Eye (tissue), 1 donor: ENCODE data around the gene NEURL1.
A peak's percentile ranks its signal among the peaks of the same experiment; 100 is the strongest.

ENCODE experiments used
- DNase-seq: peaks from one replicate; pipeline ENCODE4 v3.0.0-alpha.2; 2015

The NEURL1 gene

GRCh38 chr10:103493362-103493915 lies at the start of gene NEURL1:
NEURL1 (plus strand) TSS chr10:103493705; CDS start chr10:103494388, 683 bp downstream.
- DNase-seq: peak; percentile 85

- no peak for DNase-seq
Measured at GRCh38 chr10:103444478-103444877, 49.0 kb upstream of the NEURL1 start.

- no peak for DNase-seq
Measured at GRCh38 chr10:103445366-103445765, 48.1 kb upstream of the NEURL1 start.

- DNase-seq: no peak
Measured at GRCh38 chr10:103445767-103446567, 47.5 kb upstream of the NEURL1 start.

GRCh38 chr10:103447187-103447586 lies 46.3 kb upstream of the NEURL1 start:
- DNase-seq: no peak

- DNase-seq: no peak
Measured at GRCh38 chr10:103448746-103449145, 44.8 kb upstream of the NEURL1 start.

- no peak for DNase-seq
Measured at GRCh38 chr10:103449208-103450144, 44.0 kb upstream of the NEURL1 start.

GRCh38 chr10:103450201-103450695 lies 43.3 kb upstream of the NEURL1 start:
- DNase-seq: no peak

GRCh38 chr10:103451091-103451813 lies 42.3 kb upstream of the NEURL1 start:
- peak; percentile 17 for DNase-seq

- peak; percentile 87 for DNase-seq
Measured at GRCh38 chr10:103451831-103452505, 41.5 kb upstream of the NEURL1 start, which contains the start of gene CALHM2. CALHM2 (minus strand) TSS chr10:103452370; CDS start chr10:103449941, 2,429 bp downstream.

GRCh38 chr10:103452506-103453230 lies 40.8 kb upstream of the NEURL1 start:
- no peak for DNase-seq

- no peak for DNase-seq
Measured at GRCh38 chr10:103454026-103454425, 39.5 kb upstream of the NEURL1 start.

GRCh38 chr10:103455235-103455634 lies 38.3 kb upstream of the NEURL1 start:
- DNase-seq: no peak

- no peak for DNase-seq
Measured at GRCh38 chr10:103456074-103456660, 37.3 kb upstream of the NEURL1 start.

- DNase-seq: no peak
Measured at GRCh38 chr10:103457176-103457712, 36.3 kb upstream of the NEURL1 start.

GRCh38 chr10:103457896-103458583 lies 35.5 kb upstream of the NEURL1 start:
- DNase-seq: no peak

- no peak for DNase-seq
Measured at GRCh38 chr10:103458720-103459119, 34.8 kb upstream of the NEURL1 start, which contains the start of gene CALHM1. CALHM1 (minus strand) TSS chr10:103458900; CDS start chr10:103458751, 149 bp downstream.

GRCh38 chr10:103459615-103460014 lies 33.9 kb upstream of the NEURL1 start:
- no peak for DNase-seq

- DNase-seq: no peak
Measured at GRCh38 chr10:103463499-103463898, 30.0 kb upstream of the NEURL1 start.
